HG02870 (cell line): Measurements from ENCODE around the gene FAM107B.
A peak's percentile ranks its signal among the peaks of the same experiment; 100 is the strongest.
"Not testable (repeated sequence)": the region's sequence is repeated elsewhere in the genome, so short reads cannot be mapped to it uniquely, and the experiment has no call there.

Source experiments
- ATAC-seq: cut with Tn5 transposase; IDR thresholded peaks from one replicate; pipeline ENCODE4 v1.9.1; 2021; ENCODE audit warnings: mild to moderate bottlenecking, moderate library complexity; ENCODE audit not compliant: unreplicated experiment

The FAM107B gene

DNA sequence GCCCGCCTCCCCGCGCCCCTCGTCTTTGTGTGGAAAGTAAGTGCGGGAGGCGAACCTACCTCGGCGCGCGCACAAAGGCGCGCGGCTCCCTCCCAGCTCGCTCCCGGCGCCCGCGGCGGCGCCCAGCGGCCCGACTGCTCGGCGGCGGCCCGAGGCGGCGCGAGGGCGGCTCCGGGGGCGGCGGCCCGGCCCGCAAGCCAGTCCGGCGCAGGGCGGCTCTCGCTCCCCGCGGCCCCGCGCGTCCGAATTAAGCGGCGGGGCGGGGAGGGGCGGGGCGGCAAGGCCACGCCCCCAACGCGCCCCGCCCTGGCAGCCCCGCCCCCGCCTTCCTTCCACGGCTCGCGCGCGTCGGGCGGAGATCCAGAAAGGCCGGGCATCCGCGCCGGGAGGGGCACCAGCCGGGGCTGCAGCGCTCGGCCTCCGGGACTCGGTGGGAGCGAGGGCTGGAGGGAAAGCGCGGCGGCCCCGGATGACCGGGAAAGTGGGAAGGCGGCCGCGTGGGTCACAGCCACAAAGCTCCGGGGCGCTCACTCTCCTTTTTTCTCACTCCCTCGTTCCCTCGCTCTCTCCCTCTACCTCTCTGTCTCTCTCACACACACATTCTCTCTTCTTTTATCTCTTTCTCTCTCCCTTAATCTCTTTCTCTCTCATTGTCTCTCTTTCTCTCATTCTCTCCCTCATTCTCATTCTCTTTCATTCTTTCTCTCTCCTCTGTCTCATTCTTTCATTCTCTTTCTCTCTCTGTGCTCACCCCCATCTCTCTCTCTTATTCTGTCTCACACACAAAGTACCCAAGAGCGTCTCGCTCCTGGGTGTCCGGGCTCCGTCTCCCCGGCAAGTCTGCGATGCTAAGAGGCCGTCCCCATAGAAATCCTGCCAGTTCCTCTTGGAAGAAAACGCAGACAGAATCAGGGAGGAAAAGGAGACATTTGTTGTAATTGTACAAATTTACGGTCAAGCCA is 170.2 kb downstream of the FAM107B start:
- peak; percentile 37 for ATAC-seq

DNA sequence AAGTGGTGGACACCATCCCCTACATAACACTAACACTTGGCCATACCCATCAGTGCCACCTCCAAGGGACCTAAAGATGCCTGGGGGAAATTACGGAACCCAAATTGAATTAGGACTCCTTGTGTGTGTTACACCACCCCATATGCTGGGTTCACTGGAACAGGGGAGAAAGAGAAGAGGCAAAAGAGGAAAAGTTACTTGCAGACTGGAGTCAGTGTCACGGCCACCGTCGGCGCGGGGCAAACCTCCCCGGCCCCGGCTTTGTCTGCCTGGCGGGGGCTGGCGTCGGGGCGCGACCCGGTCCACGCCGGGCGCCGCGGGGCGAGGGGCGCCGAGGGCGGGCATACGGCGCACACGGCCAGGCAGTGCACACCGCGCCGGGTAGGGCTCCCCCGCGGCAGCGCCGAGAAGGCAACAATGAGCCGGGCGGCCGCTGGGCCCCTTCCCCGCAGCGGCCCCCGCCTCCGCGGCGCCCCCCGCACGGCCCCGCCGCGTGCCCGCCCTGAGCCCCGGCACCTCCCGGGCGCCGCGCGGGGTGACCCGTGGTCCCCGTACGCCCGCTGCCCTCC is 171.1 kb downstream of the FAM107B start:
- ATAC-seq: no peak

DNA sequence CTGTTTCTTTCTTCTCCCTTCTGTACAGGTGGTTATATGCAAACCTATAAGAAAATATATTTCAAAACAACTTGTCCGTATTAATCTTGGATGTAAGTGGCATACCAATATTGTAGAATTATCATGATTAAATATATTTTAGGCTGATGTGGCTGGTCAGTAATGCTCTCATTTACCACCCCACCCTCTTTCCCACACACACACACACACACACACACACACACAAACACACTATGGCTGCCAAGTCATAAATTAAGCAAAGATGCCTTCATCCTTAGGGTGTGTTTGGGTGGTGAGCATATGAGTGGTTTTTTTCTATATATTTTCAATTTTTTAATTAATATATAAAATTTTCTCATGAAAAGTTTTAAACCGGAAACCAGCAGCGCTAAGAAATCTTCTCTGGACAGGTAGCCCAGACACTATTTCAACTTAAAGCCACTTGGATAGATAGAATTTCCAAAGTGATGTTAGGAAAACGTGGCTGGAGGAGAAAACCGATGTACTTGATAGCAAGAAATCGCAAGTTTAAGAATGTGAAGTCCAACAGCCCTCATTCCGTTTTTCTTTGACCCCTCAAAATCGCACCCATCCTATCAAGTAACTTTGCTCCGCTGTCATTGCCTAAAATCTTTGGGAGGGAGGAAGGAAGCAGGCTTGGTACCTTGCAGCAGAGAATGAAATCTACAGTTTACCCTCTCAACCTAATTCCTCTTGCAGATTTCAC is 171.7 kb downstream of the FAM107B start:
- ATAC-seq: no peak

DNA sequence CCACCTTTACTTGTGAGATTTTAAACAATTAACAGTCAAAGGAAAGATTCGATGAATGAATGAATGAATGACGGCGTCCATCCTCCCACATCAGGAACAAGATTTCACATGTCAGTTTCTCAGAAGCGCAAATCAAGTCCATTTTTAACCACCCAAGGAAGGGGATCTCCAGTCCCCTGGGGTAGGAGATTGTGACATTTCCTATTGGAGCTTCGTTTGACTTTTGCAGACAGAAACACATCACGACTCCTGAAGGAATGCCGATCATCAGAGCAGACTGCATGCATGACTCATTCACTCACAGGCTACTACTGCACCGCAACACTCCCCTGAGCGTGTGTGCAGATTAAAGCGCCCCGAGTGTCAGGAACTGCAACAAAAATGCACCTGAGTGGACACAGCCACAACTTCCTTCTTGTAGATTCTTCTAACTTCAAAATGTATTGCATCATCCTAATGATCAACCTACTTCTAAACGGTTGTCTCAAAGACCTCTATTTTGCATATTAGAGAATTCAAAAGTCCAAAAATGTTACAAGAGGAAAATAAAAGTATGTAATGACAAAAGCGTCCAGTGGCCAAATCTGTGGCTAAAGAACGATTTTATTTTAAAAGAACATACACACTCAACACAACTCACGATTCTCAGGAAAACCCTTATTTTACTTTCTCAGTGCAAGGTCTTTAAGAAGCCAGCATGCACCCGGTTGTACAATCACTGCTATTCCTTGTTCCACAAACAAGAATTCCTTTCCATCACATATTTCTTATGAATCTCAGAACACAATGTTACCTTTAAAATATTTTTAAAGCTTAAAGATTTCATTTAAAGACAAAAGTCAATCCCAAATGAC is 172.6 kb downstream of the FAM107B start:
- ATAC-seq: peak; percentile 39

DNA sequence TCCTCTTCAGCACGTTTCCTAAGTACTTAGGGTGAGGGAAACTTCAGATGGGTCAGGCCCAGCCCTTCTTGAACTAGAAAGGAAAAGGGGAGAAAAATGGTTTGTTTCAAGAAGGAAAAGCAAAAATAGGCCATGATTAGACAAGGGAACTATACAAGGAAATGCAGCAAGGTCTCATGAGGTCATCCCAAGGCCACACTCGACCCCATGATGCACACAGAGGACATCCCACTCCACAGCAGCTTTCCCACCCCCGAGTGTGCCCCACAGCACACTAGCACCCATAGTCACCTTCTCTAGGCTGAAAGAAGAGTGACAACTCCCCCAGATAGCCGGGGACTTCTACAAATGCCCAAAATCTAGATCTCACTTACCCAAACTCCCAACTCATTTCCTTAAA is 173.4 kb downstream of the FAM107B start:
- no peak for ATAC-seq

DNA sequence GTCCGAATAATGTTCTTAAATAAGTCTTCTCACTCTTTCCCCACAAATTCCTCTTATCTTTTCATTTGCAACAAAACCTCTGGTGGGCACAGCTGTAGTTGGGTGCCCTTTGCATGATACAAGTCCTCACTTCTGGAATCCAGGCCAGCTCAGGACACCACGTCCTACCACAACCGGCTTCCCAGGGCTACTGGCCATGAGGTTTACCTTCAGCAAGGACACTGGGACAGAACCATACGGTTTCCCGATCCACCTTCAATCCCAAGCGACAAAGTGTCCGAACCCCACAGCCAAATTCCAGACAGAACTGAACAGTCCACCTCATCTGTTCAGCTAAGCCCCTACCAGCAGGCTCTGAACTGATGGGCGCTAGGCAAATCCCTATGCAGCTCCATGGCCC is 174.6 kb downstream of the FAM107B start:
- no peak for ATAC-seq

DNA sequence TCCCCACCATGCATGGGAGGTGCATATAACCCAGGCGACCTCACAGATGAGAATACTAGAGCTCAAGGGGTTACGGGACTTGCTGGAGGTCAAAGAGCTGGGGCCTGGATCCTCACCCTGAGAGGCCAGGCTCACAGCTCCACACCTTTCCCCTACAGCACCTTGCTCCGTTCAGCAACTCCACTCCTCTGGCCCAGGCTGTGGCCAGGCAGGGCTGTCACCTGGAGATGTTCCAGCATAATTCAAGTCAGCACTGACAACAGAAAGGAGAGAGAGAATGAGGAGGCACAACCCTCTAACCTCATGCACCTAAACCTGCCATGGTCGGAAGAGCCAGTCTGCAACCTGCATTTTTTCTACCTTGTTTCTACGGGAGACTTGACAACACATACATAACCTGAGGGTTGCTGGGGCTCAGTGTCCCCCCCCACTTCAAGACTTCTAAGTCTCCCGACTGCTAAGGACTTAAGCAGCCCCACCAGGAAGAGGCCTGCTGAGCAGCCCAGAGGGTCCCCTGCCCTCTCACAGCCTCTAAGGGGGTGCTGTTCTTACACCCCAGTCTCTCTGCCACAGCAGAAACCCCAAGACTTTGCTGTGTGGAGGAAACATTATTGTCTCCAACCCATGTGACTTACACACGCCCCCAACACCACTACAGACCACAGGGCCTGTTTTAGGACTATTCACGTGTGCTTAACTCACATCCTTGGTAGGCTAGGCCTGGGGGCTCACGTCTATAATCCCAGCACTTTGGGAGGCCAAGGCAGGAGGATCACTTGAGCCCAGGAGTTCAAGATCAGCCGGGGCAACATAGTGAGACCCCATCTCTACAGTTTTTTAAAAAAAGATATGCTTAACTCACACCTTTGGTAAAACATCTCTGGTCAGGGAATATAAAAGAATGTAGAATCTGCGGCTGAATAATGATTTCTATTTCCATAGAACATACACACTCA is 175.6 kb downstream of the FAM107B start:
- ATAC-seq: no peak

DNA sequence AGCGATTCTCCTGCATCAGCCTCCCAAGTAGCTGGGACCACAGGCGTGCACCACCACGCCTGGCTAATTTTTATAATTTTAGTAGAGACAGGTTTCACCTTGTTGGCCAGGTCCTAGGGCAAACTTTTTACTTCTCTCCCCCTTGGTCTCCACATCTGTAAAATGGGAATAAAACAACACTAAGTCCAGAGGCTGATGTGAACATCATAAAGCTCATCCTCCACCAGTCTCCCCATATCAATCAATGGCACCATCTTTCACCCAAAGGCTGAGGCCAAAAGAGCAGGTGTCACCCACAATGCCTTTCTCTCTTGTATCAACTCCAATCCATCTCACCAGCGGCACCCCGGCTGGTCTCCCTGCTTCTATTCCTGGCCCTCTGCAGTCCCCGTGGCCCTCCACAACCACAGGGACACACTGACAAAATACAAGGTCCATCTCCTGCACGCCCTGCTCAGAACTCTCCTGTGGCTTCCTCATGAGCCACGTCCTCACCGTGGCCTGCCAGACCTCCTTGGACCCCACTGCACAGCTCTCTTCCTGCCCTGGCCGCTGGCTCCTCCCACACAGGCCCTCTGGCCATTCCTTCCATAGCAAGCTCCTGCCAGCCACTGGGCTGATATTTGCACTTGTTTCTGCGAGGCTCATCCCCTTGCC is 179.0 kb downstream of the FAM107B start:
- no peak for ATAC-seq

DNA sequence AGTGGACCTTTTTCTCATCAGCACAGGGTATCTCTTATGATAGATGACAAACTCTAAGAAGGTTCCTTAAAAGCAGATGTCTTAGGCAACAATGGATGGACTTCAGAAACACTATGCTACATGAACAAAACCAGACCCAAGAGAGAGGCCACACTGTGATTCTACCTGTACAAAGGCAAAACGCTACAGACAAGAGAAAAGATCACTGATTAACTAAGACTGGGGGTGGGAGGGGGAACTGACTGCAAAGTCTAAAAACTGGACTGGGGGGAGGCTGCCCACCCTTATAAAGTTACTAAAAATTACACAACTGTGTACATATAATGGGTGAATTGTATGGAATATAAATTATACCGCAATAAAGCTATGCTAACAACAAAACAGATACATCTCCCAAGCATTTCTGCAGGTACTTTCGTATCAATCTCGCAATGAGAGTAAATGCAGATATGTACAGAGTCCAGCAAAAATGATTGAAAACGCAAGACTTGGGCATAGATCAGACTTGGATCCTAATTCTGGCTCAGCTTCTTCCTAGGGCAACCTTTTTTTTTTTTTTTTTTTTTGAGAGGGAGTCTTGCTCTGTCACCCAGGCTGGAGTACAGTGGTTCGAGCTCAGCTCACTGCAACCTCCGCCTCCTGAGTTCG is 179.7 kb downstream of the FAM107B start:
- no peak for ATAC-seq

DNA sequence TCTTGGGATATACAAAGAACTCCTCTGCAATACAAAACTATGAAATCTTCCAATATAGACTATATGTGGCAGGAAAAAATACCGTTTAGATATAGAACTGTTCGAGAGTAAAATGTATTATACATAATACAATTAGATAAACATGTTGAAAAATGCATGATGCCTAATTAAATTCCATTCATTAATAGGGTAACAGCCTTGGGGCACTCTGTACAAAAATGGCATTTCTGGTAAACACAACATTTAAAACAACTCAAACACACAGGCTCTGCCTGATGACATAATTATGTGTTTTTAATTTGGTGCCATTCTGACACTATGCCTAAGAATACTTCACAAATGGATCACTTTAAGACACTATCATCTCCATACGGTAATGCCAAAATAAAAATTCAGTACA is 180.9 kb downstream of the FAM107B start:
- ATAC-seq: no peak

DNA sequence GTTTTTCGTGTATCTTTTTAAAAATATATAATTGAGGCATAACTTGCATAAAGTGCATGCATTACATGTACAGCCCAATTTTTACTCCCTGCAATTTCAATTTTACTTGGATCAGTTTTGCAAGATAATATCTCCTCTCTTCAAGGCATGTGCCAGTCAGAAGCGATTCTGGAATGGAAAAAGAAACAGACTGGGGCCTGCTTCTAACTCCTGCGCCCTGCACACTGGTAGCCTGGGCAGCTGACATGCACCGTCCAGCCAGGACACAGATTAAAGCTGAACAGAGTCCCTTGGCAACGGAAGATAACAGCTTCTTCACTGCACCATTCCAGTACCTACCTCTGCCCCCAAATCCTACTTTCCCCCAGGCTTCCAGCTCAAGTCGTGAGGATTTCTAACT is 182.1 kb downstream of the FAM107B start:
- no peak for ATAC-seq

DNA sequence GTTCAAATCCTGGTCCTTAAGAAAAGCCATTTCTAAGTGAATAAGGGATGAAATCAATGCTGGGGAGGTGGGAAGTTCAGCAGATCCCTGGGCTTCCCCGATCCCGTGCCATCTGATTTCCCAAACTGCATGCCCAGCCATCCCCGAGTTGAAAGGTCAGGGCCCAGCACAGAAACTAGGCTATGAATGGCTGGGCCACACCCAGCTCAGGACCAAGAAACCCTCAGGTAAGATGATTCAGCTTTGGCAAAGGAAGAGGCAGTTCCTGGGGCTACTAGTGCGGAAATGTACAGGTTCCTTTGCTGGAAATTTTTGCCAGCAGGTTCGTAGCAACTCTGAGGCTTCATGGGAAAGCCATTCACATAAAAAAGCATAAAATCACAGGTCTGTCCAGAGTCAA is 182.7 kb downstream of the FAM107B start:
- no peak for ATAC-seq

DNA sequence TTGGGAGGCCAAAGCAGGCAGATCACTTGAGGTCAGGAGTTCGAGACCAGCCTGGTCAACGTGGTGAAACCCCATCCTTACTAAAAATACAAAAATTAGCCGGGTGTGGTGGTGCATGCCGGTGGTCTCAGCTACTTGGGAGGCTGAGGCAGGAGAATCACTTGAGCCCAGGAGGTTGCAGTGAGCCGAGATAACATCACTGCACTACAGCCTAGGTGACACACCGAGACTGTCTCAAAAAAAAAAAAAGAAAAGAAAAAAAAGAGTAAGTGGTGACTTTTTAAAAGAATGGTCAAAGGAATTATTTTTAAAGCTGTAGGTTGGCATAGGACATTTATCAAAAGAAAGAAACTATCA is 185.8 kb downstream of the FAM107B start:
- not testable (repeated sequence) for ATAC-seq

DNA sequence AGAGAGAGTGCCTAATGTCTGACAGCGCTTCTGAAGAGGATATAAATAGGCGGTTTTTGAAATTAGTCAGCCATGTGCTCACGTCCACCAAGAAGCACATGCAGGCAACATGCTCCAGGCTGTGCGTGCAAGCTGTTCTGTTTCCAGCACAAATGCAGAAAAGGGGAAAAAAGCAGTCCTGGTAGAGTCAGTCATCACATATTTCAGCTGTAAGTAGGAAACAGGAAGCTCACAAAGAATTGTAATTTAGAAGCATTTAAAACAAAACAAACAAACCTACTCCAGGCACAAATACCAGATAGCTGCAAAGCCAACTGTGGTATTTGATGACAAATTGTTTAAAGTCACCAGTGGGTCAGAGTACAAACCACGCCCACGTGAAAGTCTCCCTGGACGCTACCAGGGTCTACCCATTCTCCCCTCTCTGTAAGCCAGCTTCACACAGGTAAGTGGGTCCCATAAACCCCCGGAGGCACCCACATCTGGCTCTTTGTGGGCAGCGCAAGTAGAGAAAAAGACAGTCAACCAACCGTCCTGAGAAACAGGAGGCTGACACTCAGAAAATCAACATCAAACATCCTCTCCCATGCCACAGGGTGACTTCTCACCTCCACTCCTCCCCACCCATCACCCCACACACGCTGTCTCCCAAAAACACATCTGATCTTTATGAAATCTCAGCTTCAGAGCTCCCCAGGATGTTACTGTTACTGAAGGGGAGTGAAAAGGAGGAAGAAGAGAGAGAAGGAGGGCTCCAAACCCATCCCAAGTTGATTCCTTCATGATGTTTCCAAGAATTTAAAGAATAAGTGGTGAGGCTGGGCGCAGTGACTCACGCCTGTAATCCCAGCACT is 186.4 kb downstream of the FAM107B start:
- ATAC-seq: peak; percentile 65

DNA sequence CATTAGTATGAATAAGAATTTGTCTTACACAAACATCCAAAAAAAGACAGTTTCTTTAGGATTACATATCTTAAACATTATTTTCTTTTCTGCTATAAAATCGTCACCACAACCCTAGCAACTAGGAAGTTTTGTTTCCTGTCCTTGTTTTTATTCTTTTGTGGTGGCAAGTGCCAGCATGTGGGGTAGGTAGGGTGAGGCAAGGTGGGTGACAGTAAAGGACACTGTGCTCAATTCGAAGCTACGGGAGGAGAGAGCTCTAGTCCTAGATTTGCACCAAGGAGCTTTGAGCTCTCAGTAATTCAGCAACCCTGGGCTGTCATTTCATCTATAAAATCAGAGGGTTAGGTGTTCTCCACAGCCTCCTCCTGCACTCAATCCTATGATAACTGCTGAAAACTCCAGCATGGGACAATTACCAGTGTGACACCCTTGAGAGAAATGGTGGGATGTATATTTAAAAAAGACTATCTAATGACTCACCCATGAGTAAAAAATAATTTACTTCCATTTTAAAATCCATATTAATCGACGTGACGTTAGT is 187.1 kb downstream of the FAM107B start:
- ATAC-seq: no peak

DNA sequence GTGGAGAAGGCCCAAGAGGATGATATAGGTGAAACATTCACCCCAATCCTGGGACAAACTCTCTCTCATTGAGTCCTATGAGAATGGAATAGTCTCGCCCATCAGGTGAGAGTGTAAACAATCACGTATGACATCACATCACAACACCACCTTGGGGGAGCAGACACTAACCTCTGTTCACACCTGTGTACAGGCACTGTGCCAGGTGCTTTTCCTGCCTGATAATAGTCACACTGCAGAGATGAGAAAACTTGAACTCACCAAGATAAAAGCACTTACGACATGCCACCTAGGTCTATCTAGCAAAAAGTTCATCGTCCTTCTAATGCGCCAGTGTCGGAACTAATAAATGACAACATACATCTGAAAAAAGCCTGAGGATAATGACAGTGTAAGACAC is 187.8 kb downstream of the FAM107B start:
- ATAC-seq: no peak
